Measurements from ENCODE around the gene BAIAP3. TPM values are rescaled to one million over a fixed set of nuclear protein-coding genes. Genes with fewer than 3 reads are reported as not detected.

Gene BAIAP3
- total RNA-seq, 1 donor from 2014 or later = 4.2 TPM

DNA sequence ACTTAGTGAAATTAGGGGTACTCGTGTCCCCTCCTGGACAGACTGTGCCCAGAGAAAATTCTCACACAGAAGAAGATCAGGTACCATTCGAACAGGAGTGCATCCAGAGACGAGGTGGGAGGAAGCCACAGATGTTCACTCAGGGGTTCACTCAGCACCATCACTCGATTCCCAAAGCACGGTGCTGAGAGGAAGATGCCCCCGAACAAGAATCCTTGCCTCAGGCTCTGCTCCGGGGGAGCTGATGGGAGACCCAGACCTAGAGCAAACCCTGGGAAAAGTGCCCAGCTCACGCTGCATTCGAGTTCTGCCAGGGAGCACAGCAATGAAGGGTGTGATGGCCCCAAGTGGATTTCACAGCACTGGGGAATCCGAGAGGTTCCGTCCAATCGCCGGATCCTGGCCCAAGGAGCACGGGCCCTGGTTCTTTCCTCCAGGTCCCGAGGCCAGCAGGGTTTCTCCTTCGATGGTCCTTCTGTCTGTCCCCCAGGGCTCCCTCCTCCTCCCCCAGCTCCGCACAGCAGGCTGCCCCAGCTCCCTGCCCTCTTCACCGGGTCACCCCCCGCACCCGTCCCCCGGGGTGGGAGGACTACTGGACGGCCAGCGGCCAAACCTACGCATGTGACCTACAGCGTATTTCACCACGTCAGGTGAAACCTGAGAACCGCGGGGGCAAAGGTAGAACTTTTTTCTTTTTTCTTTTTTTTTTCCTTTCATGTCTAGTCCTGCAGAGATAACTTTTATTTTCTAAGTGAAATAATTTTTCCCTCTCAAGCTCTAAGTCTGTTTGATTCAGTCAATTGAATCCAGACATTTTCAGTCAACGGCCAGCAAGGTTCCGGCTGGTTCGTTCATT lies 34.2 kb upstream of the BAIAP3 start:
- no peaks in the 10 kb centered on the region for H3K9me3 ChIP-seq
- no peaks in the 10 kb centered on the region for H3K27me3 ChIP-seq
- DNase-seq (ENCODE audit: extremely low spot score in 2 of 2) = no peak
- TF ChIP-seq POLR2A (IDR thresholded peaks at IDR 0.05) = no peak
- TF ChIP-seq, protein P1, sequence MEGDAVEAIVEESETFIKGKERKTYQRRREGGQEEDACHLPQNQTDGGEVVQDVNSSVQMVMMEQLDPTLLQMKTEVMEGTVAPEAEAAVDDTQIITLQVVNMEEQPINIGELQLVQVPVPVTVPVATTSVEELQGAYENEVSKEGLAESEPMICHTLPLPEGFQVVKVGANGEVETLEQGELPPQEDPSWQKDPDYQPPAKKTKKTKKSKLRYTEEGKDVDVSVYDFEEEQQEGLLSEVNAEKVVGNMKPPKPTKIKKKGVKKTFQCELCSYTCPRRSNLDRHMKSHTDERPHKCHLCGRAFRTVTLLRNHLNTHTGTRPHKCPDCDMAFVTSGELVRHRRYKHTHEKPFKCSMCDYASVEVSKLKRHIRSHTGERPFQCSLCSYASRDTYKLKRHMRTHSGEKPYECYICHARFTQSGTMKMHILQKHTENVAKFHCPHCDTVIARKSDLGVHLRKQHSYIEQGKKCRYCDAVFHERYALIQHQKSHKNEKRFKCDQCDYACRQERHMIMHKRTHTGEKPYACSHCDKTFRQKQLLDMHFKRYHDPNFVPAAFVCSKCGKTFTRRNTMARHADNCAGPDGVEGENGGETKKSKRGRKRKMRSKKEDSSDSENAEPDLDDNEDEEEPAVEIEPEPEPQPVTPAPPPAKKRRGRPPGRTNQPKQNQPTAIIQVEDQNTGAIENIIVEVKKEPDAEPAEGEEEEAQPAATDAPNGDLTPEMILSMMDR (IDR thresholded peaks at IDR 0.05) = no peak
- TF ChIP-seq POLR2AphosphoS5 (IDR thresholded peaks at IDR 0.05; ENCODE audit: insufficient read depth in 1 of 2, low read depth in 1 of 2) = no peak
- H3K4me1 ChIP-seq = peaks cover 13% of the 10 kb centered on the region
- intact Hi-C loops (cut with DNase I) = no loop called here
- no peak overlapping the region for H3K4me3 ChIP-seq
- H3K27ac ChIP-seq = no peak overlapping the region
- no peaks in the 10 kb centered on the region for H3K36me3 ChIP-seq

DNA sequence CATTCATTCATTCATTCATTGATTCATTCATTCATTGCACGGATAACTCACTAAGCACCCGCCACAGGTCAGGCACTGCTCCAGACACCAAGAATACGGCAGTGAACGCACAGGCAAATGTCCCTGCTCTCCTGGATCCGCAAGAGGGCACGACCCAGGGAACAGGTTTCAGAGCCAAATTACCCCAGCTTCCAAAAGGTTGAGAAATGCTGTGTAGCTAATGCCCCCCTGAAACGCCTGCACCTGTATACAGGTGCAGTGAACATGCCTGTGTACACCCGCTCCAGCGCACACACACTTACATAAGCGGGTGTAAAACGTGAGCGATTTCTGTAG lies 33.6 kb upstream of the BAIAP3 start:
- TF ChIP-seq POLR2A (IDR thresholded peaks at IDR 0.05) = no peak
- TF ChIP-seq, protein P1 (IDR thresholded peaks at IDR 0.05) = no peak
- TF ChIP-seq POLR2AphosphoS5 (IDR thresholded peaks at IDR 0.05; ENCODE audit: insufficient read depth in 1 of 2, low read depth in 1 of 2) = no peak
- DNase-seq (ENCODE audit: extremely low spot score in 2 of 2) = no peak
- intact Hi-C loops (cut with DNase I) = no loop called here
- Histone ChIP-seq H3K4me1 (peaks cover 13% of the 10 kb centered on the region), H3K9me3 (no peaks in the 10 kb centered on the region), H3K4me3 (no peak overlapping the region), H3K27ac (no peak overlapping the region), H3K27me3 (no peaks in the 10 kb centered on the region), H3K36me3 (no peaks in the 10 kb centered on the region)

DNA sequence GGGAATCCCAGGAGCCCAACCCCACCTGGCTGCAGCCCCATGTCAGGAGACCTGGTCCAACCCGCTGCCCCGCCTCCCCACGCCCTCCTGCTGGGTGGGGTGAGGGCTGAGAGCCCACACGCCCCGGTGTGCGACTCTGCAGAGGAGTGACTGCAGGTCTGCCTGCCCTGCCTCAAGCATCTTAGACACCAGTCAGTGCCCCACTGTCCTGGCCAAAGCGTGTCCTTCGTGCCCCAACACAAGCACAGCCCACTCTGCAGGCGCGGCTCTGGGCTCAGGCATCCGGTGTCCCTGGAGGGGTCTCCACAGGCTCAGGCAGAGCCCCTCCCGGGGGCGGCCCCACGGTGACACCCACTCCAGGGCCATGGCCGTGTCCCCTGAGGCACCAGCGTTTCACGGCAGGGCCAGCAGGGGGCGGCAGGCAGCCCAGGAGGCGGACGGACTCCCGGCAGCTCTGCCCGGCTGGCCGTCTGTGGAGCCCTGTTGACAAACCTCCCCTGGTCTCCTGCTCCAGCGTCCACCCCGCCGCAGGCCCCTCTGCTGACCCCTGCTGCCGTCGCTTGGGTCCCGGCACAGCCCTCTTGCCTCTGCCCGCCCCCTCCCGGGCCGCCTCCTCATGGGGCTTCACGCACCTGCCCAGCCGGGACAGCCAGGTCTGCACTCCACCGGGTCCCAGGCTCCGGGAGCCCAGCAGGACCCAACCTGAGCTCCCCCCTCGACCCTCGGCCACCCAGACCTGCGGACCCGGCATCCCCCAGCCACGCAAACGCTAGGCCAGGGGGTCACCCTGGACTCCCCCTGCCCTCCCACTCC lies 32.6 kb upstream of the BAIAP3 start:
- no peak for DNase-seq (ENCODE audit: extremely low spot score in 2 of 2)
- no peak for TF ChIP-seq POLR2A (IDR thresholded peaks at IDR 0.05)
- TF ChIP-seq, protein P1 (IDR thresholded peaks at IDR 0.05) = peak; percentile 42 to 47 (median 44)

DNA sequence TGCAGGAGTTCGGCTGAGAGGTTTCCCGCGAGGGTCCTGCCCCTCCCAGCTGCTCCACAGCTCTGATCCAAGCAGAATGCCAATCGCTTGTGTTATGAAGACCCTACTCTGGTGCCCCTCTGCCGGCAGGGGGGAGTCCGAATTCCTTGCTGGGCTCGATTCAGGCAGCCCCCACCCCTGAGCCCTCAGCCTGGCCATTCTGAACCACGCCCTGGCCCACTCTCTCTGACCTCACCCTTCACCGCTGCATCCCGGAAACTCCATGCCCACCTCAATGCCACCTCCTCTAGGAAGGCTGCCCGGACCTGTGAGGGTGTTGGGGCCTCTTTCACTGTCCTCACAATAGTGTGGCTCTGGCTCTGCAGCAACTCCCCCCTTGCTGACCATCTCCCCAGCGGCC lies 31.9 kb upstream of the BAIAP3 start:
- Histone ChIP-seq H3K4me3 (no peak overlapping the region), H3K27ac (no peak overlapping the region), H3K4me1 (peaks cover 13% of the 10 kb centered on the region), H3K36me3 (no peaks in the 10 kb centered on the region), H3K27me3 (no peaks in the 10 kb centered on the region), H3K9me3 (no peaks in the 10 kb centered on the region)
- DNase-seq (ENCODE audit: extremely low spot score in 2 of 2) = no peak
- TF ChIP-seq POLR2AphosphoS5 (IDR thresholded peaks at IDR 0.05; ENCODE audit: insufficient read depth in 1 of 2, low read depth in 1 of 2) = no peak
- TF ChIP-seq, protein P1 (IDR thresholded peaks at IDR 0.05) = no peak
- no peak for TF ChIP-seq POLR2A (IDR thresholded peaks at IDR 0.05)
- intact Hi-C loops (cut with DNase I) = no loop called here

More for the DNA sequence above, 32.6 kb upstream of the BAIAP3 start:
- Histone ChIP-seq H3K27me3 (no peaks in the 10 kb centered on the region), H3K36me3 (no peaks in the 10 kb centered on the region), H3K4me3 (no peak overlapping the region), H3K9me3 (no peaks in the 10 kb centered on the region), H3K4me1 (peaks cover 13% of the 10 kb centered on the region), H3K27ac (no peak overlapping the region)
- intact Hi-C loops (cut with DNase I) = no loop called here

DNA sequence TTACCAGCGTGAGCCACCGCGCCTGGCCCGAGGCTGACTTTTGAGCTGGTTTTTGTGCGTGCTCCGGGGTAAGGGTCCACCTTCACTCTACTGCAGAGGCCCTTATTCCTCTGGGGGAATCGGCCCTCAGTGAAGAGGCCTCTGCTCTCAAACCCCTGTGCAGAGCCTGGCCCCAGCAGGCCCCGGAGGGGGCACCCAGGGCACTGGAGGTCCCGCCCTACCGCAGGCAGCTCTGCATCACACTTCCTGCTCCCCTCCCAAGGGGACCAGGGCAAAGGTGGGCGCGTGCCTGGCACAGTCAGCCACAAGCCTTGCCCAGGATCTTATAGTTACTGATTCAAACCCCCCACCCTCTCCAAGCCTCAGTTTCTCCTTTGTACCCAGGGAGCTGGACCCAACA lies 27.6 kb upstream of the BAIAP3 start:
- no peak overlapping the region for H3K4me3 ChIP-seq
- no peaks in the 10 kb centered on the region for H3K9me3 ChIP-seq
- intact Hi-C loops (cut with DNase I) = no loop called here
- H3K36me3 ChIP-seq = no peaks in the 10 kb centered on the region
- H3K27ac ChIP-seq = no peak overlapping the region
- H3K4me1 ChIP-seq = peaks cover 21% of the 10 kb centered on the region
- DNase-seq (ENCODE audit: extremely low spot score in 2 of 2) = no peak
- H3K27me3 ChIP-seq = no peaks in the 10 kb centered on the region
- TF ChIP-seq, protein P1 (IDR thresholded peaks at IDR 0.05) = no peak
- TF ChIP-seq POLR2A (IDR thresholded peaks at IDR 0.05) (no peak), POLR2AphosphoS5 (IDR thresholded peaks at IDR 0.05; ENCODE audit: insufficient read depth in 1 of 2, low read depth in 1 of 2) (no peak)
